ENCODE data around the gene SDF2. TPM values are rescaled to one million over a fixed set of nuclear protein-coding genes. Genes with fewer than 3 reads are reported as not detected.

The SDF2 gene
- total RNA-seq, 4 donors from 2014 or later, result 20.3 to 38.3 (median 34.6) TPM

DNA sequence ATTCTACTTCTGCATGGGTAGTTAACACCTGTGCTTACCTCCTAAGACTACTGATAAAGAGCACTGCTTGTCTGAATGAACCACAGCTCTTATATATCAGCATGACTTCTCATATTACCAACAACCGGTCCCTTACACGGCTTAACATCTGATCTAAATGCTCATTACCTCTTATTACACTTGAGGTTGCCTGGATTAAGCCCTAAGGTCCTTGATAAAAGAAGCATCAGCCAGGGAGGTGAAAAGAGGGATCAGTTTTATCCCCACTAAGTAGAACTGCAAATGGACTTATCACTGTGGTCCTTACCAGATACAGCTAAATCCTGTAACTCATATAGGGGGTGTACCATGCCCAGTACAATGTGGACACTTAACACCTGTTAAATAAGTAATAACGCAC, 39.5 kb downstream of the SDF2 start:
- no peaks in the 10 kb centered on the region for H3K4me1 ChIP-seq
- intact Hi-C loops (cut with DNase I), result no loop called here
- WGBS, 2 donors, result 95 to 98% methylated on average over 3 of the region's 3 CpGs
- H3K27me3 ChIP-seq, result no peaks in the 10 kb centered on the region
- no peak overlapping the region for H3K27ac ChIP-seq
- peaks cover 26 to 100% (median 65%) of the 10 kb centered on the region in 3 donors for H3K36me3 ChIP-seq
- DNase-seq, result no peak
- TF ChIP-seq, protein P1, sequence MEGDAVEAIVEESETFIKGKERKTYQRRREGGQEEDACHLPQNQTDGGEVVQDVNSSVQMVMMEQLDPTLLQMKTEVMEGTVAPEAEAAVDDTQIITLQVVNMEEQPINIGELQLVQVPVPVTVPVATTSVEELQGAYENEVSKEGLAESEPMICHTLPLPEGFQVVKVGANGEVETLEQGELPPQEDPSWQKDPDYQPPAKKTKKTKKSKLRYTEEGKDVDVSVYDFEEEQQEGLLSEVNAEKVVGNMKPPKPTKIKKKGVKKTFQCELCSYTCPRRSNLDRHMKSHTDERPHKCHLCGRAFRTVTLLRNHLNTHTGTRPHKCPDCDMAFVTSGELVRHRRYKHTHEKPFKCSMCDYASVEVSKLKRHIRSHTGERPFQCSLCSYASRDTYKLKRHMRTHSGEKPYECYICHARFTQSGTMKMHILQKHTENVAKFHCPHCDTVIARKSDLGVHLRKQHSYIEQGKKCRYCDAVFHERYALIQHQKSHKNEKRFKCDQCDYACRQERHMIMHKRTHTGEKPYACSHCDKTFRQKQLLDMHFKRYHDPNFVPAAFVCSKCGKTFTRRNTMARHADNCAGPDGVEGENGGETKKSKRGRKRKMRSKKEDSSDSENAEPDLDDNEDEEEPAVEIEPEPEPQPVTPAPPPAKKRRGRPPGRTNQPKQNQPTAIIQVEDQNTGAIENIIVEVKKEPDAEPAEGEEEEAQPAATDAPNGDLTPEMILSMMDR (IDR thresholded peaks at IDR 0.05), result no peak
- no peak for TF ChIP-seq POLR2A (IDR thresholded peaks at IDR 0.05)
- no peak overlapping the region for H3K4me3 ChIP-seq
- no peaks in the 10 kb centered on the region for H3K9me3 ChIP-seq

DNA sequence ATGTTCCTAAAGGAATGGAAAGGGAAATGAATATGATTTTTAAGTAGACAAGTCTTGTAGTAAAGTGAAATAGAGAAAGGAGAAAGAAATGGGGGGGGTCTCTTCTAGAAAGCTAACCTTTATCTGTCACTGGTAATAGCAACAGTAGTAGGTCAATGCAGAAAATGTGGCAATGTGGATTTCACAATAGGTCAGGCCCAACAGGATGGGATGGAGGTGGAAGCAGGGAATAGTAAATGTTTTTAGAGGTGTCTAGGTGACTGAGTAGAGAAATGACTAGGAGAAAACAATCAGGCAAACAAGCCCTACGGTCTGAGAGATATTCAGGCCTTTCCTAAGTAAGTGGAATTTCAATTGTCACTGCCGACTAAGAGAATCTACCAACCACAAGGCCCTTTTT, 41.7 kb downstream of the SDF2 start:
- no peaks in the 10 kb centered on the region for H3K9me3 ChIP-seq
- no peak for DNase-seq
- H3K27ac ChIP-seq, result no peak overlapping the region
- intact Hi-C loops (cut with DNase I), result no loop called here
- 84 to 87% methylated on average over 2 of the region's 2 CpGs for WGBS, 2 donors
- no peaks in the 10 kb centered on the region for H3K27me3 ChIP-seq
- no peak overlapping the region for H3K4me3 ChIP-seq
- peaks cover 46 to 100% (median 79%) of the 10 kb centered on the region in 3 donors for H3K36me3 ChIP-seq
- TF ChIP-seq, protein P1 (IDR thresholded peaks at IDR 0.05), result no peak
- no peak for TF ChIP-seq POLR2A (IDR thresholded peaks at IDR 0.05)
- no peaks in the 10 kb centered on the region for H3K4me1 ChIP-seq

DNA sequence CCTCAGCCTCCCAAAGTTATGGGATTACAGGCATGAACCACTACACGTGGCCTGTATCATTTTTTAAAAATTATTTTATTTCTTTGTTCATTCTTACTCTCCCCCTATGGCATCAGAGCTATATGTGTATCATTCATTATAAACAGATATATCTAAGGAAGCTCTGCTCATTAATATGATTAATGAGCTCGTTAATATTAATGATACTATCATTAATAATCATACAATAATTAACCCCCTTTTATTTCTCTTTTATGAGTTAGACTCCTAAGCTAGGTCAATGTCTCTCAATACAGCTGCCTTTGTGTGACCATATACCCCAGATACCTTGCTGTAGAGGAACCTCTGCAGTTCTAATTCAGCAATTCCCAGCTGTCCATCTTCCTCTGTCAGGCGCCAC, 43.2 kb downstream of the SDF2 start:
- DNase-seq, result no peak
- H3K27me3 ChIP-seq, result no peaks in the 10 kb centered on the region
- intact Hi-C loops (cut with DNase I), result loop anchor here (10.0 kb wide), 1 partner anchor 124 kb away; no protein-coding TSS in a partner anchor
- no peak overlapping the region for H3K4me3 ChIP-seq
- 91 to 92% methylated on average over 3 of the region's 3 CpGs for WGBS, 2 donors
- peaks cover 42 to 100% (median 78%) of the 10 kb centered on the region in 3 donors for H3K36me3 ChIP-seq
- H3K9me3 ChIP-seq, result no peaks in the 10 kb centered on the region
- TF ChIP-seq POLR2A (IDR thresholded peaks at IDR 0.05), result no peak
- TF ChIP-seq, protein P1 (IDR thresholded peaks at IDR 0.05), result no peak
- no peaks in the 10 kb centered on the region for H3K4me1 ChIP-seq
- H3K27ac ChIP-seq, result no peak overlapping the region

DNA sequence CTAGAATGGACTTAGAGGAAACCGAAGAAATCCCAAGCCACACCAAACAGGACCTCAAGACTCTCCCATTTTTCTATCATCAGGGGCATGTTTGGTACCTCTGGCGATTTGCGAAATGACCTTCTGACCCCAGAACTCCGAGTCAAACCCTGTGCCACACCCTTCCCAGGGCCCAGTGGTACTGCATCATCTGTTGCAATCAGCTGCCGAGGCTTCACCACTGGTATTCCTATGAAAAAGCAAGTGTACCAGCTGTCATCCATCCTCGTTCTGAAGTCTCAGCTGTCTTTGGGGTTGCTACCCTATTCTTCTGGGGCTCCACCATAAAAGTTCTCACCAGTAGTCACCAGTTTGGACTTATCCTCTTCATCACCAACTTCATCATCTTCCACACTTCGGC, 45.4 kb downstream of the SDF2 start:
- no peak for DNase-seq
- Histone ChIP-seq H3K36me3 (peaks cover 42 to 99% (median 67%) of the 10 kb centered on the region in 3 donors), H3K9me3 (no peaks in the 10 kb centered on the region), H3K4me1 (no peaks in the 10 kb centered on the region), H3K27ac (no peak overlapping the region), H3K27me3 (no peaks in the 10 kb centered on the region), H3K4me3 (no peak overlapping the region)
- 78 to 84% methylated on average over 5 to 7 of the region's 7 CpGs for WGBS, 2 donors
- TF ChIP-seq, protein P1 (IDR thresholded peaks at IDR 0.05), result no peak
- no peak for TF ChIP-seq POLR2A (IDR thresholded peaks at IDR 0.05)
- intact Hi-C loops (cut with DNase I), result loop anchor here (10.0 kb wide), 1 partner anchor 121 kb away; no protein-coding TSS in a partner anchor

DNA sequence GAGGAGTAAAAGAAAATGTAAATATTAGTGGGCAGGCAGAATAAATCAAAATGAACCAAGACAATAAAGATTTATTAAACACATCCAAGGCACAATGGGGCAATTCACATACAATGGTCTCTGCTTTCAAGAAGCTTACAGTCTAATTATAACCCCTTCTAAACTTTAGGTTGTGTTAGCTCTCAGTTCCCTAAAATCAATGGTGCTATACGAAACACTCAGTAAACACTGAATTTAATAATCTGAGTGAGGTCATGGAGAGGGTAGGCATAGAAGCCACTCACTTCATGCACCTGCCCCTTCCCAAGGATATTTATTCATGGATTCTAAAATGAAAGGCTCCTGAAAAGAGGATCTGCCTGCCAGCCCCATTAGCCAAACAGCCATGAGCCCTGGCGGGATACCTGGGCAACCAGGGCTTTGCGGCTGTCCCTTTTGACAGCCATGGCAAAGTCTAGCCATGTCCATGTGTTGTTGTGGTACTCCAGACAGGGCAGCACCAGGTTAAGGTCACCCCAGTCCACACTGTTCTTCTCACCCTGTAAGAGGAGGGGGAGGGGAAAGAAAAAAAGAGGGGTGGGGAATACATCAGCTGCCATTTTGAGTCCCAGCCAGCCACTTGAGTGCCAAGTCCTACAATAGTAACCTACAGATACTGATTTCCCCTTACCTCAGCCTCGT, 46.3 kb downstream of the SDF2 start:
- H3K4me3 ChIP-seq, result no peak overlapping the region
- 70 to 91% methylated on average over 2 to 4 of the region's 4 CpGs for WGBS, 2 donors
- no peaks in the 10 kb centered on the region for H3K9me3 ChIP-seq
- no peaks in the 10 kb centered on the region for H3K27me3 ChIP-seq
- no peak overlapping the region for H3K27ac ChIP-seq
- intact Hi-C loops (cut with DNase I), result loop anchor here (10.0 kb wide), 1 partner anchor 121 kb away; no protein-coding TSS in a partner anchor
- H3K36me3 ChIP-seq, result peaks cover 39 to 99% (median 59%) of the 10 kb centered on the region in 3 donors
- H3K4me1 ChIP-seq, result no peaks in the 10 kb centered on the region
- DNase-seq, result no peak
- TF ChIP-seq, protein P1 (IDR thresholded peaks at IDR 0.05), result no peak
- no peak for TF ChIP-seq POLR2A (IDR thresholded peaks at IDR 0.05)

Measured in esophagus squamous epithelium (tissue), 5 donors.